GM19452 (cell line): ENCODE results near the gene TBX3.

ENCODE experiments used
- ATAC-seq: cut with Tn5 transposase; IDR thresholded peaks from one replicate; pipeline ENCODE4 v1.9.1; 2021; ENCODE audit not compliant: unreplicated experiment

Gene TBX3

DNA sequence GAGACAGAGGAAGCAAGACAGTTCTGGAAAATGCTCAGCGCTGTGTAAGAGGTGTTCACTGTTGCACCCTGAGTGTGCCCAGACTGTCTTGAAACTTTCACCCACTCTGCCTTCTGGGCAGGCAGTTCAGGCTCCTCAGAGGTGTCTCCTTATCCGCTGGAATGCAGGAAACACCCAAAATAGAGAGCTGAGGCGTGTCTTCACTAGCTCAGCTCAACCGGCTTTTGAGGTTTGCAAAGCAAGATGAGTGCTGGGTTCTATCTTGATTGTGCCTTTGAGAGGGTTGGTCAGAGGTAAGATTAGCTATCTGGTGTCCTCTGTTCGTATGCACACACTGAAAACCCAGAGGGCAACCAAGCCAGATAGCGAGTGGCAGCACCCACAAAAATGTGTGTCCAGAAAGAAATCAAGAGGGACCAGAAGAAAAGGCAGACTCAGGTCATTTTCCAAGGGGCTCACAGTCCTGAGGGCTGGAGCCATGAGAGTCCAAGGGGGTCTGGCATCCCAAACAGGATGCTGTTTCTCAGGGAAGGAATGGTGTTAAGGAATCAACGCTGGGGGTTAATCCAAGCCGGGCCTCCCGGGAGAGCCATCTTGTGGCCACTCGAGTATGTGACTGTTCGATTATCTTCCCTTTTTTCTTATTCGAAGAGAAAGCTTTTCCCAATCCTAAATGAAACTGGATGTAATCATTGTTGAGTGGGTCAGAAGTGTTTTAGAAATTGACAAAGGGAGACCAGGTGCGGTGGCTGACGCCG lies 47.1 kb downstream of the TBX3 start:
- ATAC-seq = no peak

DNA sequence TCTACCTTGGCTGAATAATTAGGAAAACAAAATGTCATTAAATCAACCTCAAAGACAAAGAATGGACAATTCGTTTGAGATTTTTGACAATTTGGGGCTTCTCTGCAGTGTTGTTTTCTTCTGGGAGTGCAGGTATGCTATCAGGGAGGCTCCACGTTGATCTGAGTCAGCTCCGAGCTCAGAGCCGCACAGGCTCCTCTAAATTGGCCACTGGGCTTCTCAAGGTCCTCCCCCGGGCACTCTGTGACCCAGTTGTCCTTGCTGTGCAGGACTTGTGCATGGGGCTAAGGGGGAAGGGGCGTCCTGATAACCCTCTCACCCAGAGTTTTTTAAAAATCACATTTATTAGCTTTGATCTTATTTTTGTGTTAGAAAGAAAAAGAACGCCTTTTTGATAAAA lies 52.7 kb downstream of the TBX3 start:
- no peak for ATAC-seq

DNA sequence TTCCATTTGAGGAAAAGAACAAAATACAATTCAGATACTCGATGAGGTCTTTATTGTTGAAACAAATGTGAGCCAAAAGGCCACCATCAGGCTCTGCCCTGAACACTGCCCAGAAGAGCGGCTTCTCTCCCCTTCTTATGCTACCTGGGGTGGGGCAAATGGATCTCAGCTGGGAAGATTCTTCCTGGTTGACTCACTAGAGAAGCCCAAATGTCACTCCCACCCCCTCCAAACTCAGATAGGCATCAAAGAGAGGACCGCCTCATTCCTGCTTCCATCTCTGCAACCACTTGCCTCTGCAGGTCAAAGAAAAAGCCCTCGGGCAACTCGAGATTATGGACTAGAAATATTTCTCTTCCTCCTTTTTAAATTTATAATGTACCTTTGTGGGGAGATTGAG lies 55.8 kb downstream of the TBX3 start:
- no peak for ATAC-seq

DNA sequence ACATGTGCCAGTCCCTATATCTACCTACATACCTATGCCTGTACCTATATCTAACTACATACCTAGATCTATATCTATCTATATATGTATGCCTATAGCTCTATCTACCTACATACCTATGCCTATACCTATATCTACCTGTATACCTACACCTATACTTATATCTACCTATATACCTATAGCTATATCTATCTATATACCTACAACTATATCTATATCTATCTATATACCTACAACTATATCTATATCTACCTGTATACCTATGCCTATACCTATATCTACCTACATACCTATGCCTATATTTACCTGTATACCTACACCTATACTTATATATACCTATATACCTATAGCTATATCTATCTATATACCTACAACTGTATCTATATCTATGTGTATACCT lies 56.6 kb downstream of the TBX3 start:
- ATAC-seq = no peak

DNA sequence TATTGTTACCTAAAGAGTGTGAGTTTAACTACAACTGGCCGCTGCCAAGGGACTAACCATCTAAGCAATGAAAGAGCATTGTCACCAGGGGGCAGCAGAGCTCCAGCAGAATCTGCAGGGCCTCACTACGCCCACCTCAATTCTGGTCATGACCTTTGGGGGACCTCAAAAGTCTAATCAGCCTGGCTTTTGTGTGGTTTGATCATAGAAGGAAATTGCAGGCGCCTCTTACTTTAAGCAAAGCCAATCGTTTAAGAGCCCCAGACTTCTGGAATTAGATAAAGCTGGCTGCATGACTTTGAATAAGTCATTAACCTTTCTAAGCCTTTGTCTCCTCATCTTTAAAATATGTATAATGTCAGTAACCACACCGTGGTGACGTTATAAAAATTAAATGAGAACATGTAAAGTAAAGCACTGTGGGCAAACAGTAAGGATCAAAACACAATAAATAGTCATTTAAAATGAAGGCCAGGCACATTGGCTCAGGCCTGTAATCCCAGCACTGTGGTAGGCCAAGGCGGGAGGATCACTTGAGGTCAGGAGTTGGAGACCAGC lies 58.6 kb downstream of the TBX3 start:
- ATAC-seq = no peak

DNA sequence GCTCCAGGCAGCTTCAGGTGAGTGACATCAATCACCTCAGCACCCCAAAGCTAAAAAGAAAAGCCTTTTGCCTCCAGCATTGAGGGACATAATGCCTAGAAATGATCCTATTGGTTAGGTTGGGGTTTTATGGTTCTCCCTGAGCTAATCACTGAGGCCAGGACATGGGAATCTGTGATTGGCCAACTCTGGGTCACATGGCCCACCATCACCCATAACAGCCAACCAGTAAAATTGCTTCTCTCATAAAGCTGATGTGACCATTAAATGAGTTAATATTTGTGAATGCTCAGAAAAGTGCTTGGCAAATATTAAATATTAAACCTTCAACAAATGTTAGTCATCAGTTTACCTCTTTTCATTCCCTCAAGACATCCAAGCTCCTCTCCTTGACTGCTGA lies 60.2 kb downstream of the TBX3 start:
- no peak for ATAC-seq
